ENCODE measurements around the gene MCRIP2. TPM values are rescaled to one million over a fixed set of nuclear protein-coding genes. Genes with fewer than 3 reads are reported as not detected.

The MCRIP2 gene
- total RNA-seq, 2 experiments from 2014 or later, result 35.4 to 43.0 TPM

- H3K9me3 Mint-ChIP-seq, result no peaks in the 10 kb centered on the region
- H3K4me1 Mint-ChIP-seq, result peaks cover 5% of the 10 kb centered on the region
- H3K4me3 Mint-ChIP-seq, result peak overlapping the region; percentile 76
- H3K36me3 Mint-ChIP-seq, result no peaks in the 10 kb centered on the region
- H3K27me3 Mint-ChIP-seq, result no peaks in the 10 kb centered on the region
- peak overlapping the region; percentile 51 for H3K27ac Mint-ChIP-seq
- ATAC-seq (ENCODE audit: low read depth) (peak; percentile 44), DNase-seq (peak; percentile 74)
- POLR2A ChIA-PET, result interaction anchor here (0.6 kb wide), 1 partner anchor 26 kb away, joined by 3 read pairs; no protein-coding TSS in a partner anchor
Observed at GRCh38 chr16:642189-643049, 791 bp downstream of the MCRIP2 start.

GRCh38 chr16:643050-643368, 1.4 kb downstream of the MCRIP2 start:
- no peak for ATAC-seq (ENCODE audit: low read depth)
- POLR2A ChIA-PET, result interaction anchor here (0.6 kb wide), 1 partner anchor 26 kb away, joined by 3 read pairs; no protein-coding TSS in a partner anchor
- Mint-ChIP-seq H3K9me3 (no peaks in the 10 kb centered on the region), H3K36me3 (no peaks in the 10 kb centered on the region), H3K27ac (no peak overlapping the region), H3K4me3 (peak overlapping the region; percentile 76), H3K4me1 (peaks cover 5% of the 10 kb centered on the region), H3K27me3 (no peaks in the 10 kb centered on the region)
- DNase-seq, result no peak

- Mint-ChIP-seq H3K4me1 (peaks cover 5% of the 10 kb centered on the region), H3K9me3 (no peaks in the 10 kb centered on the region), H3K27me3 (no peaks in the 10 kb centered on the region), H3K27ac (peak overlapping the region; percentile 26), H3K36me3 (no peaks in the 10 kb centered on the region), H3K4me3 (no peak overlapping the region)
- POLR2A ChIA-PET, result interaction anchor here (1.4 kb wide), 1 partner anchor 72 kb away, joined by 3 read pairs; no protein-coding TSS in a partner anchor
- DNase-seq (no peak), ATAC-seq (ENCODE audit: low read depth) (no peak)
Observed at GRCh38 chr16:644556-644955, 2.9 kb downstream of the MCRIP2 start.

GRCh38 chr16:645852-646678, 4.4 kb downstream of the MCRIP2 start:
- Mint-ChIP-seq H3K27me3 (no peaks in the 10 kb centered on the region), H3K9me3 (no peaks in the 10 kb centered on the region), H3K4me3 (no peak overlapping the region), H3K27ac (no peak overlapping the region), H3K36me3 (no peaks in the 10 kb centered on the region), H3K4me1 (peaks cover 5% of the 10 kb centered on the region)
- DNase-seq (no peak), ATAC-seq (ENCODE audit: low read depth) (no peak)
- POLR2A ChIA-PET, result no interaction called here

GRCh38 chr16:646679-647172, 5.1 kb downstream of the MCRIP2 start:
- Mint-ChIP-seq H3K9me3 (no peaks in the 10 kb centered on the region), H3K27me3 (no peaks in the 10 kb centered on the region), H3K36me3 (no peaks in the 10 kb centered on the region), H3K27ac (peak overlapping the region; percentile 12), H3K4me3 (no peak overlapping the region), H3K4me1 (peaks cover 5% of the 10 kb centered on the region)
- POLR2A ChIA-PET, result no interaction called here
- ATAC-seq (ENCODE audit: low read depth) (no peak), DNase-seq (no peak)

- H3K27me3 Mint-ChIP-seq, result no peaks in the 10 kb centered on the region
- no peak for DNase-seq
- no peak overlapping the region for H3K4me3 Mint-ChIP-seq
- ATAC-seq (ENCODE audit: low read depth), result no peak
- H3K27ac Mint-ChIP-seq, result no peak overlapping the region
- H3K9me3 Mint-ChIP-seq, result no peaks in the 10 kb centered on the region
- POLR2A ChIA-PET, result interaction anchor here (1.2 to 3.1 kb wide), 2 partner anchors 11 to 120 kb away, joined by 4 to 13 read pairs; partner anchors contain the start of genes CAPN15 and METTL26
- H3K36me3 Mint-ChIP-seq, result no peaks in the 10 kb centered on the region
- H3K4me1 Mint-ChIP-seq, result peaks cover 5% of the 10 kb centered on the region
Observed at GRCh38 chr16:647173-647902, 5.7 kb downstream of the MCRIP2 start.

- Mint-ChIP-seq H3K36me3 (no peaks in the 10 kb centered on the region), H3K27ac (peak overlapping the region; percentile 73), H3K4me1 (peaks cover 3% of the 10 kb centered on the region), H3K4me3 (peak overlapping the region; percentile 80), H3K27me3 (no peaks in the 10 kb centered on the region), H3K9me3 (no peaks in the 10 kb centered on the region)
- peak; percentile 59 for DNase-seq
- POLR2A ChIA-PET, result interaction anchor here (1.2 to 3.1 kb wide), 4 partner anchors 12 to 121 kb away, joined by 4 to 13 read pairs (median 6); partner anchors contain the start of genes CAPN15, JMJD8, METTL26 and STUB1
- no peak for ATAC-seq (ENCODE audit: low read depth)
Observed at GRCh38 chr16:648071-648780, 6.6 kb downstream of the MCRIP2 start.

GRCh38 chr16:648781-649589, 7.4 kb downstream of the MCRIP2 start, which contains the start of gene WDR90:
WDR90 (plus strand) TSS chr16:649365; CDS start chr16:649417, 52 bp downstream.
- ATAC-seq (ENCODE audit: low read depth) (peak; percentile 88), DNase-seq (peak; percentile 95)
- Mint-ChIP-seq H3K27ac (peak within 1 kb of the TSS; percentile 73), H3K4me3 (peak within 1 kb of the TSS; percentile 80), H3K9me3 (no peaks in the 10 kb centered on the region), H3K27me3 (no peaks in the 10 kb centered on the region), H3K4me1 (peaks cover 3% of the 10 kb centered on the region), H3K36me3 (no peaks in the 10 kb centered on the region)
- POLR2A ChIA-PET, result interaction anchor here (0.8 to 3.1 kb wide), 9 partner anchors 9 to 122 kb away, joined by 3 to 13 read pairs (median 5); partner anchors contain the start of genes CAPN15, JMJD8, METTL26 and RHOT2

- Mint-ChIP-seq H3K36me3 (no peaks in the 10 kb centered on the region), H3K4me3 (peak overlapping the region; percentile 76), H3K27me3 (no peaks in the 10 kb centered on the region), H3K9me3 (no peaks in the 10 kb centered on the region), H3K4me1 (peaks cover 3% of the 10 kb centered on the region), H3K27ac (no peak overlapping the region)
- ATAC-seq (ENCODE audit: low read depth) (peak; percentile 21), DNase-seq (no peak)
- POLR2A ChIA-PET, result interaction anchor here (0.8 to 3.1 kb wide), 8 partner anchors 10 to 62 kb away, joined by 3 to 13 read pairs (median 6); partner anchors contain the start of genes JMJD8, METTL26, RHOT2 and STUB1
Observed at GRCh38 chr16:649631-650030, 8.0 kb downstream of the MCRIP2 start.

GRCh38 chr16:651844-652243, 10.2 kb downstream of the MCRIP2 start:
- Mint-ChIP-seq H3K27ac (no peak overlapping the region), H3K4me1 (no peaks in the 10 kb centered on the region), H3K36me3 (no peaks in the 10 kb centered on the region), H3K9me3 (no peaks in the 10 kb centered on the region), H3K4me3 (no peak overlapping the region), H3K27me3 (no peaks in the 10 kb centered on the region)
- POLR2A ChIA-PET, result no interaction called here
- no peak for ATAC-seq (ENCODE audit: low read depth)
- no peak for DNase-seq

- Mint-ChIP-seq H3K36me3 (no peaks in the 10 kb centered on the region), H3K4me3 (no peak overlapping the region), H3K27me3 (no peaks in the 10 kb centered on the region), H3K9me3 (no peaks in the 10 kb centered on the region), H3K4me1 (no peaks in the 10 kb centered on the region), H3K27ac (no peak overlapping the region)
- no peak for ATAC-seq (ENCODE audit: low read depth)
- POLR2A ChIA-PET, result interaction anchor here (1.5 kb wide), 1 partner anchor 26 kb away, joined by 3 read pairs; no protein-coding TSS in a partner anchor
- DNase-seq, result no peak
Observed at GRCh38 chr16:652454-653305, 11.1 kb downstream of the MCRIP2 start.
